ENCODE results near the gene LRRC37B.

LRRC37B gene

GRCh38 chr17:32100971-32101631 lies 93.9 kb downstream of the LRRC37B start:
- TF ChIP-seq CTCF (IDR thresholded peaks at IDR 0.05; ENCODE audit: low read length, missing control alignments) = no peak
- no peak overlapping the region for H3K4me3 ChIP-seq (replicated peaks; ENCODE audit: low read depth, low read length)
- no peak for DNase-seq (ENCODE audit: low read depth)

GRCh38 chr17:32102172-32102571 lies 95.0 kb downstream of the LRRC37B start:
- DNase-seq (ENCODE audit: low read depth) = no peak
- TF ChIP-seq CTCF (IDR thresholded peaks at IDR 0.05; ENCODE audit: low read length, missing control alignments) = no peak

GRCh38 chr17:32102646-32103186 lies 95.5 kb downstream of the LRRC37B start:
- H3K4me3 ChIP-seq (replicated peaks; ENCODE audit: low read depth, low read length) = no peak overlapping the region
- peak; percentile 45 for DNase-seq (ENCODE audit: low read depth)
- no peak for TF ChIP-seq CTCF (IDR thresholded peaks at IDR 0.05; ENCODE audit: low read length, missing control alignments)

More at GRCh38 chr17:32102172-32102571, 95.0 kb downstream of the LRRC37B start:
- no peak overlapping the region for H3K4me3 ChIP-seq (replicated peaks; ENCODE audit: low read depth, low read length)

All from fibroblast of pulmonary artery (primary cell).